Inflammatory macrophage (primary cell): Measurements from ENCODE around the gene KDM7A.
"Not testable (repeated sequence)": the region's sequence is repeated elsewhere in the genome, so short reads cannot be mapped to it uniquely, and the experiment has no call there.

ENCODE experiments used
- DNase-seq, 2 donors: peaks; one replicate each; pipeline ENCODE4 v3.0.0-alpha.2; 2020 to 2022
- total RNA-seq, 18 experiments: gene quantifications; one replicate each; lab custom pipeline; 2026; ENCODE audit warnings: mixed read lengths in 6 of 18, inconsistent platforms in 2 of 18; lab: John Stamatoyannopoulos, UW

The KDM7A gene
- total RNA-seq = 30.9 to 125 (median 64.7) reads per million in 18 experiments

GRCh38 chr7:140176811-140177702, at the start of gene KDM7A:
Gene KDM7A, minus strand, starts transcription at chr7:140176983. Its CDS starts 46 bp downstream, at chr7:140176937.
- DNase-seq = peak; percentile 96 to 98

- no peak for DNase-seq
These were observed 48.9 kb upstream of the KDM7A start for GRCh38 chr7:140225562-140226249.

GRCh38 chr7:140223515-140224221, 46.9 kb upstream of the KDM7A start:
- DNase-seq = no peak

- no peak for DNase-seq
These were observed 46.0 kb upstream of the KDM7A start for GRCh38 chr7:140222814-140223213.

GRCh38 chr7:140219672-140220524, 43.1 kb upstream of the KDM7A start:
- DNase-seq = no peak

- no peak for DNase-seq
These were observed 41.9 kb upstream of the KDM7A start for GRCh38 chr7:140218656-140219055.

- no peak for DNase-seq
These were observed 41.1 kb upstream of the KDM7A start for GRCh38 chr7:140217750-140218501.

- DNase-seq = no peak
These were observed 38.5 kb upstream of the KDM7A start for GRCh38 chr7:140215281-140215680.

GRCh38 chr7:140214075-140214684, 37.4 kb upstream of the KDM7A start:
- DNase-seq = no peak

GRCh38 chr7:140213684-140214074, 36.9 kb upstream of the KDM7A start:
- DNase-seq = no peak

- DNase-seq = peak in 1 of 2 donors; percentile 26
These were observed 35.5 kb upstream of the KDM7A start for GRCh38 chr7:140212100-140212881.

GRCh38 chr7:140211698-140212097, 34.9 kb upstream of the KDM7A start:
- no peak for DNase-seq

- DNase-seq = peak; percentile 88 to 92
These were observed 33.3 kb upstream of the KDM7A start for GRCh38 chr7:140209866-140210609.

GRCh38 chr7:140206616-140207389, 30.0 kb upstream of the KDM7A start:
- DNase-seq = peak in 1 of 2 donors; percentile 29

GRCh38 chr7:140205600-140205999, 28.8 kb upstream of the KDM7A start:
- DNase-seq = no peak

GRCh38 chr7:140203556-140203955, 26.8 kb upstream of the KDM7A start:
- DNase-seq = no peak

GRCh38 chr7:140202942-140203341, 26.2 kb upstream of the KDM7A start:
- DNase-seq = not testable (repeated sequence)

- DNase-seq = no peak
These were observed 24.6 kb upstream of the KDM7A start for GRCh38 chr7:140201393-140201792.
